Vagina (tissue), 2 donors: ENCODE results near the gene DNAH1.

Source experiments
- POLR2A ChIP-seq, 2 donors: fragments of 450-650 bp; IDR thresholded peaks; one replicate each; pipeline ENCODE4 v1.6.1; 2017; ENCODE audit warnings: antibody characterized with exemption in 2 of 2, mild to moderate bottlenecking in 2 of 2, moderate library complexity in 2 of 2
- TF ChIP-seq, protein P1 (sequence below), 3 experiments: fragments of 450-650 bp in 2 of 3; fragments of 200-600 bp in 1 of 3; sonication (generic) in 1 of 3; IDR thresholded peaks; one replicate each; pipeline ENCODE4 v1.5.1; 2017 to 2019; ENCODE audit warnings: antibody characterized with exemption in 3 of 3, mild to moderate bottlenecking in 2 of 3, moderate library complexity in 2 of 3

DNA sequence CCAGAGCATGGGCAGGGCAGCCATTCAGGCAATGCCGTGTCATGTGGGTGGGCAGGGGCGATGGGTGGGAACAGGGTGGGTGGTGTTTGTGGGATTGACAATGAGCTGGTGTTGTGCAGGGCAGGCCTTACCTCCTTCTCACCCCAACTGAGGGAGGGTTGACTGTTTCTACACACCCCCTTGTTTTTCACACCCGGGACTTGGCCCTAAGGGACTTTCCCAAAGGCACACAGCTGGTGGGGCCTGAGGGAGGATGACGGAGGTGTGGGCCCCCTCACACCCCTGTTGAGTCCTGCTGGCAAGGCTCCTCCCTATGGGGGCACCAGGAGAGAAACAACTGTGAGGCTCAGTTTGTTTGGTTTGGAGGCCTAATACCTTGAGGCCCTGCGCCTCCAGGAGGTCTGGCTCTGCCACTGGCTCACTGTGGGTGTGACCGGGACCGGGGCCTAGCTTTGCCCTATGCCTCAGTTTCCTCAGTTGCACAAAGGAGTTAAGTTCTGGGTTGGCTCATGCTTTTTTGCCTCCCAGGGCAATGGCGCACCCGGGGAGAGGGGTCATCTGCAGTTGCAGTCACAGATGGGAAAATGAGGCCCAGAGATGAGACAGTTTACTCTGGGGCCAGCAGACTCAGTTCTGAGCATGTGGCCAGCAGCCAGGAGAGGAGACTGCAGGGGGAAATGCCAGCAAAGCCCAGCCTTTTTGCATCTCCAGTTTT lies 5.1 kb upstream of the DNAH1 start:
- no peak for TF ChIP-seq POLR2A (IDR thresholded peaks at IDR 0.05)
- TF ChIP-seq, protein P1, sequence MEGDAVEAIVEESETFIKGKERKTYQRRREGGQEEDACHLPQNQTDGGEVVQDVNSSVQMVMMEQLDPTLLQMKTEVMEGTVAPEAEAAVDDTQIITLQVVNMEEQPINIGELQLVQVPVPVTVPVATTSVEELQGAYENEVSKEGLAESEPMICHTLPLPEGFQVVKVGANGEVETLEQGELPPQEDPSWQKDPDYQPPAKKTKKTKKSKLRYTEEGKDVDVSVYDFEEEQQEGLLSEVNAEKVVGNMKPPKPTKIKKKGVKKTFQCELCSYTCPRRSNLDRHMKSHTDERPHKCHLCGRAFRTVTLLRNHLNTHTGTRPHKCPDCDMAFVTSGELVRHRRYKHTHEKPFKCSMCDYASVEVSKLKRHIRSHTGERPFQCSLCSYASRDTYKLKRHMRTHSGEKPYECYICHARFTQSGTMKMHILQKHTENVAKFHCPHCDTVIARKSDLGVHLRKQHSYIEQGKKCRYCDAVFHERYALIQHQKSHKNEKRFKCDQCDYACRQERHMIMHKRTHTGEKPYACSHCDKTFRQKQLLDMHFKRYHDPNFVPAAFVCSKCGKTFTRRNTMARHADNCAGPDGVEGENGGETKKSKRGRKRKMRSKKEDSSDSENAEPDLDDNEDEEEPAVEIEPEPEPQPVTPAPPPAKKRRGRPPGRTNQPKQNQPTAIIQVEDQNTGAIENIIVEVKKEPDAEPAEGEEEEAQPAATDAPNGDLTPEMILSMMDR (IDR thresholded peaks at IDR 0.05), result no peak
